Non-pigmented ciliary epithelial cell (primary cell): ENCODE data around the gene PPT1.
"Not testable (repeated sequence)": the region's sequence is repeated elsewhere in the genome, so short reads cannot be mapped to it uniquely, and the experiment has no call there.

Experiments used
- DNase-seq: peaks from one replicate; pipeline ENCODE4 v3.0.0-alpha.2; 2010; ENCODE audit warnings: low read depth

Gene PPT1

DNA sequence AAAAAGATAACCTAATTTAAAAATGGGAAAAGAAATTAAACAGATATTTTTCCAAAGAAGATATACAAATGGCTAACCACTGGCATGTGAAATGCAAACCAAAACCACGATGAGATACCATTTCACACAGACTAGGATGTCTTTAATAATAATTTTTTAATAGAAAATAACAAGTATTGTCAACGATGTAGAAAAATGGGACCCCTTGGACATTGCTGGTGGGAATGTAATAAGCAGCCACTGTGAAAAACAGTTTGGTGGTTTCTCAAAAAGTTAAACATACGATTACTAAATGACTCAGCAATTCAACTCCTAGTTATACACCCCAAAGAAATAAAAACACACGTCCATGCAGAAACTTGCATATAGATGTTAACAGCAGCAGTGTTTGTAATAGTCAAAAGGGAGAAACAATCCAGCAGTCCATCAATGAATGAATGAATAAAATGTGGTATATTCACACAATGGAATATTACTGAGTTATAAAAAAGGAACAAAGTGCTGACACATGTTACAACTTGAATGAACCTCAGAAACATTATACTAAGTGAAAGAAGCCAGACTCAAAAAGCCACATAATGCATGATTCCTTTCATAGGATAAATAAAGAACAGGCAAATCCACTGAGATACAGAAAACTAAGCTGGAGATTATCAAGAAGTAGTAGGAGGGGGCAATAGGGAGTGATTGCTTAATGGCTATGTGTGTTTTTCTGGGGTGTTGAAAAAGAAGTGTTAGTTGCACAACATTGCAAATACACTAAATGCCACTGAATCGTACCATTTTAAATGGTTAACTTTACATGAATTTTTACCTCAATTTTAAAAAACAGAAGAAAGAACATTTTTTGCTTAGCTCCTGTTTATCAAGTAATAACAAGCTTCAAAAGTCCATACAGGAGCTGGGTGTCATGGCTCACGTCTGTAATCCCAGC, 4.1 kb downstream of the PPT1 start:
- no peak for DNase-seq

DNA sequence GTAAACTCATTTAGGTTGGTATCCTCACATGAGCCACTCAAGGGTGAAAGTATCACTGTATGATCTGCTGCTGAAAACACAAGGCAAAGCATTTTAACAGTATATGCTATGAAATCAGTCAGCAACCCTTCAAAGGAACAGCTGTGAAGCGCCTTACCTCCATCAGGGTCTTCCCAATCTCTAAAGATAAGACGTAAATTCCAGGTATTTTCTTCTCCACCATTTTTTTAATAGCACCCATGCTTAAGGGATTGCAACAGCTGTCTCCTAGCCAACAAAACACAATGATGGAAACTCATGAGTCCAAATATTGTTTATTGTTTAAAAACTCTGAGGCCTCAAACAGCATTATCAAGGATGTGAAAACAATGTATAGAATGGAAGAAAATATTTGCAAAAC, 4.8 kb downstream of the PPT1 start:
- DNase-seq, result no peak

DNA sequence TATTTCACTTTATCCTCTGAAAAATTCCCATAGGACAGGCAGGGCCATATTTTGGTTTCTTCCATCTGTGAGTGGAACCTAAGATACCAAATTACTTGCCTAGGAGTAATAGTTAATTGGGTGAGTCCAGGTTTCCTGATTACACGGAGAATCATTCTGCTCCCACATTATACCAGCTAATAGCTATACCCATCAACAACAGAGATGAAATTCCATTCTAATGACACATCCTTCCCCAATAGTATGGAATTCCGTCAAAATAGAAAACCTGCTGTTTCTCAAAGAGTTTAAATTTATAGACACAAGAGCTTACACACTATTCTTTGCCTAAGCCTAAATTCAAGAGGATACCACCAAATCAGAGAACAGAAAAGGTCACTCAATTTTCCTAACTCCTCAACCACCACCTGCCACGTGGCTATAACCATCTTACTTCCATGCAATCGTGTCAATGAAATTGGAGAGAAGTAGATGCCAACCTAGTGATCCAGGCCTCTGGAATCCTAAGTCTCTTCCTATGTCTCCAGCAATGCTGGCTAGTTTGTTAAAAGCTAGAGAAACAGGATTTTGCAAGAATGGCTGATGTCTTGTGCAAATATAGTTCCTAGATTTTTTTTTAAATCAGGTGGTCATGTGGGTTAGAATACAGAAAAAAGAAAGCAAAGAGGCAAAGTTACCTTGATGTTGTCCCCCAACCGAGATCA, 6.2 kb downstream of the PPT1 start:
- no peak for DNase-seq

DNA sequence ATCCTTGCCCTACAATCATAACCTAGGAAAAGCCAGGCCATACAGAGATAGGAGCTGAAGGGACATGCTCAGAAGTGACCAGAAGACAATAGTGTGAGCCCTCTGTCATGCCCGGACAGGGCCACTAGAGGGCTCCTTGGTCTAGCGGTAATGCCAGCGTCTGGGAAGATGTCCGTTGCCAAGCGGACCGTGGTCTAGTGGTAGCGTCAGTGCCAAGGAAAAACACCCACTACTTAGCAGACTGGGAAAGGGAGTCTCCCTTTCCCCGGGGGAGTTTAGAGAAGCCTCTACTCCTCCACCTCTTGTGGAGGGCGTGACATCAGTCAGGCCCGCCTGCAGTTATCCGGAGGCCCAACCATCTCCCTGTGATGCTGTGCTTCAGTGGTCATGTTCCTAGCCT, 12.3 kb downstream of the PPT1 start:
- DNase-seq, result not testable (repeated sequence)

DNA sequence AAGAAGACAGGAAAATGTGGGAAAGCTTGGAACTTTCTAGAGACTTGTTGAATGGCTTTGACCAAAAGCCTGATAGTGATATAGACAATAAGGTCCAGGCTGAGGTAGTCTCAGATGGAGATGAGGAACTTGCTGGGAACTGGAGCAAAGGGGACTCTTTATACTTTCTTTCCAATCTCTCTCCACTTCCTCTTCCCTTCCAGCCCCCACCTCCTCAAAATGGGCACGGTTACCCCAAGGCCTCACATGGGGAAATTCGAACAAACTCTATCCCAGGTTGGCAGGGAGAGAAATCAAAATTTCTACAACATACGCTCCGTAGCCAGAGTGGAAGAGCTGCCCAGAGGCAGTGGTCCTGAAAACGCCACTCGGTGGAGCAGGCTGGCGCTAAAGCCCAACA, 15.2 kb downstream of the PPT1 start:
- no peak for DNase-seq

DNA sequence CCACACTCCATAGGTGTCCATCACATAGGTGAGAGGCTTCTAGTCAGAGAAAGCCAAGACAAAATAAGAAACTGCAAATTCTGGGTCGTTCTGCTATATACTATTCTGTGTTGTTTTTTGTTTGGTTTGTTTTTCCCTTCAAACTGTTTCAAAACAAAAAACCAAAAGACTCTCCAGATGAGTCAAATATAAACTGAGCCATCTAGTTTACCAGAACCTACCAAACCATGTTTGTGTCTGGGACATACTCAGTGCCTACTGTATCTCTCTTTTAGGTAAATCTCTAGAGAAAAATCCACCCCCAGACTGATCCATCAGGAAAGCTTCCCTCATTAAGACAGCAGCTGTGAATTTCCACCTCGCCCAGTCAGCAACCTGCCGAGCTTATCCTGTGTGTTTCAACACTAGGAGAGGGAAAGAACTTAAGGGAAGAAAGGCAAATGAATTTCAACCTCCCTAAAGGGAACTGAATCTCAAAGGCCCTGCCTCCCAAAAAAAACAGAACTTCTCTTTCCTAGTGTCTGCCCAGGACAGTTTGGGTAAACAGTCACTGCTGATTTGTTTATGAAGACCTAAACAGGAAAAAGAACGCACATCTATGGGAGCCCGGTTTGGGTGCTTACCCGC, 17.2 kb downstream of the PPT1 start:
- no peak for DNase-seq

DNA sequence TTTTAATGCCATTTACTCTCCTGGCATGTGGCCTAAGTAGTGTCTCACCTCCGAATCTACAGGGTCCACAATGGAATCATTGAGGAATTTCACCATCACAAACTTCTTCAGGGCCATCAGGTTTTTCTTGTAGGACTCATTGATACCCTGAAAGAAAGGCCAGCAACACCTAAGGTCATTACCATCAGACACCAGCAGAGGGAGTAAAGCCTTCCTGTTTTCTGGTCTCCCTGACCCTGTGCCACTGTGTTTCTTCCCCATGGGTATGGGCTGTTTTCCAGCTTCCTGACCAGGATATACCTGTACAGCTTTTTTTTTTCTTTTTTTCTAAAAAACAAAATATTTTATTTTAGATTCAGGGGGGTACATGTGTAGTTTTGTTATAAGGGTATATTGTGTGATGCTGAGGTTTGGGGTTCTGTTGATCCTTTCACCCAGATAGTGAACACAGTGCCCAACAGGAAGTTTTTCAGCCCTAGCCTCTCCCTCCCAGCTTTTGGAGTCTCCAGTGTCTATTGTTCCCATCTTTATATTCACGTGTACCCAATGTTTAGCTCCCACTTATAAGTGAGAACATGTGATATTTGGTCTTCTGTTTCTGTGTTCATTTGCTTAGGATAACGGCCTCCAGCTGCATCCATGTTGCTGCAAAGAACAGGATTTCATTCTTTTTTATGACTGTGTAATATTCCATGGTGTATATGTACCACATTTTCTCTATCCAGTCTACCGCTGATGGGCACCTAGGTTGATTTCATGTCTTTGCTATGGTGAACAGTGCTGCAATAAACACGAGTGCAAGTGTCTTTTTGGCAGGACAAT, 18.3 kb downstream of the PPT1 start:
- DNase-seq, result no peak

DNA sequence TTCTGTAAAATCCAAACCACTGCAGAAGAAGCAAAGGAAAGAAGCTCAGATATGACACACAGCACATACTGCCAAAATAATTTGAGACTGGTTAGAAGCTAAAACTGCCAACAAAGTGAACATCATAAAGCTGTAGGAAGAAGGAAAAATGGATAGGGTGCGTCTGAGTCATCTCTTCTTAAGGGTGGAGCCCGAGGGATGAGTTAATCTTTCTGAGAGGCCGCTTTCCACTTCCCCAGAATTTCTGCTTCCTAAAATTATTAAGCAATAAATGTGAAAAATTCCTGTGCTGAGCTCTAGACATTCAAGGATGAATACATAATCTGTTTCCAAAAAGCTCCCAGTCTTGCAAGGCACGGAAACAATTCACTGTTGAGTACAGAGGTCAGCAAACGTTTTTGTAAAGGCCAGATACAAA, 20.1 kb downstream of the PPT1 start:
- peak; percentile 43 for DNase-seq

DNA sequence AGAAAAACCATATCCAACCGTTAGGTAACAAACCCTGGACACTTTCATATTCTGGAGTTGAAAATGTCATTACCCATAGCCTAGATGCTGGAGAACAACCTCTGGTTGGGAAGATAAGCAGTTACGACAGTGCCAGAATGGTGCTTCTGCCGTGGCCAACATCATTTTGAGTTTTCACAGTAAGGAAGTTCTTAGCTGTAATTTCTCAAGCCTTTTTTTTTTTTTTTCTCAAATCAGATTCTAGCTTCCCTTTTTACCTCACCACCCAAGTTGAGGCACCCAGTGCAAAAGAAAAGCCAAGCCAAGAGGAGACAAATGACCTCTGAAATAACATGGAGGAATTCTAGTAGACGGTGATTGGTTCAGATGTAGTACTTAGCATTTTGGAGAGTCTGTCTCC, 21.8 kb downstream of the PPT1 start:
- no peak for DNase-seq

DNA sequence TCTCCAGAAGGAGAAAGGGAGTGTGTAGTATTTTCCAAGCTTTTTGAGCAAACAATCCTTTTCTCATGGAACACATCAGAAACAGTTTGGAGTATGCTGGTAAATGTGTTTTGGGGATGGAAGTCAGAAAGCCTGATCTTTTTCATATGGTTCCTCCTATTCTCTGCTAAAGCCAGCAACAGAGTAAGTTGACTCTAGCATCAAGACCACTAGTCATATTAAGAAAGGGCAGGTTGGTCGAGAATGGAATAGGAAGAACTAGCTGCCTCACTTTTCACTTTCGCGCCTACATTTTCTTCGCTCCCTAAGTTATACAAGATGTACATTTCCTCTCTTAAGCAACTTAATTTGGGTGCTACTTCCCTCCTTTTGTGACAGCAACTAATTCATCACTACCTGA, 24.0 kb downstream of the PPT1 start:
- DNase-seq, result no peak

DNA sequence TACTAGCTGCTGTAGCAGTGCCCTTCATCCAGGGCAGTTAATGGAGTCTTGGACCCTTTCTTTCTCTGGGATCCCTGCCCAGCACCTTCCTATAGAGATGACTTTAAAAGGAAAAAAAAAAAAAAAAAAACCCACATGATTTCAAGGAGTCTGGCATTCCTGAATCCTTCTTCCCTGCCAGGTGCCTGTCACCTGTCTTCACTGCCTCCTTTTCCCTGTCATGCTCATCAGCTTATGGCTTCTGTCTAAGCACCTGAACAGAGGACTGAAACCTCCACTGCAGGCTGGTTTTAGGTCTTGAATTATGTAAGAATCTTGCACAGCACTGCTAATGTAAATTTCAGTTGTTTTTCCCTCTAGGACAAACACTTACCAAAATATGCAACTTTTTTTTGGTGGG, 24.9 kb downstream of the PPT1 start:
- DNase-seq, result no peak

DNA sequence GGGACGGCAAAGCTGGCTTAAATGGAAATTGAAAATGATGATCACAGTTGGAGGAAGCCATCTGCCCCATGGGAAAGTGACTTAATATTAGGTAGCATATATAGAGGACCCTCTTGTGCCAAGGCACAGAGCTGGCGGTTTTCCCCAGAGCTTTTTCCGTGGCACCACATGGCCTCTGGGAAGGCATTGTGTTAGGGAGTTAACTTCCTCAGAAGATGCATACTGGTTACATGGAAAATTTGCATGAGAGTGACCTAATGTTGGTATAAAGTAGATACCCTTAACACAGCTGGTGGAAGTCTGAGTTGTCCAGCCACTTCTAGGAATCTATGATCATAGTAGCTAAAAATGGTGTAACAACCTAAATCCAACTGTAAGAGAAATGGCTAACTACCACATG, 29.2 kb downstream of the PPT1 start:
- DNase-seq, result no peak

DNA sequence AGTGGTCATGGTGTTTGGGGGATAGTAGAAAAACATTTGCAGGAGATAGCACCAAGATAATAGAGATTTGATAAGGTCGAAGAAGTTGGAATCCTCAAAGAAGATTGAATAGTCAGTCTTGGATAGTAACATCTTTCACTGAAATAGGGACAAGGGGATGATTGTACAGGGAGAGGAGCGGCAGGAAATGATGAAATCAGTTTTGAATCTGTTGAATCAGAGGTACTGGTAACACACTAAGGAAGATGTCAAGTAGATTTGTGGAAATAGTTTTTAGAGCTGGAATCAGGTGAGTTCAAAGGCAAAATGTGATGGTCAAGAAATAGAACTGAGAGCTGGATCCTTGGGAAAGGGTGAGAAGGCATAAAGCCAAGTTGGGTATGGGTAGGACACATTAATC, 30.0 kb downstream of the PPT1 start:
- DNase-seq, result no peak

DNA sequence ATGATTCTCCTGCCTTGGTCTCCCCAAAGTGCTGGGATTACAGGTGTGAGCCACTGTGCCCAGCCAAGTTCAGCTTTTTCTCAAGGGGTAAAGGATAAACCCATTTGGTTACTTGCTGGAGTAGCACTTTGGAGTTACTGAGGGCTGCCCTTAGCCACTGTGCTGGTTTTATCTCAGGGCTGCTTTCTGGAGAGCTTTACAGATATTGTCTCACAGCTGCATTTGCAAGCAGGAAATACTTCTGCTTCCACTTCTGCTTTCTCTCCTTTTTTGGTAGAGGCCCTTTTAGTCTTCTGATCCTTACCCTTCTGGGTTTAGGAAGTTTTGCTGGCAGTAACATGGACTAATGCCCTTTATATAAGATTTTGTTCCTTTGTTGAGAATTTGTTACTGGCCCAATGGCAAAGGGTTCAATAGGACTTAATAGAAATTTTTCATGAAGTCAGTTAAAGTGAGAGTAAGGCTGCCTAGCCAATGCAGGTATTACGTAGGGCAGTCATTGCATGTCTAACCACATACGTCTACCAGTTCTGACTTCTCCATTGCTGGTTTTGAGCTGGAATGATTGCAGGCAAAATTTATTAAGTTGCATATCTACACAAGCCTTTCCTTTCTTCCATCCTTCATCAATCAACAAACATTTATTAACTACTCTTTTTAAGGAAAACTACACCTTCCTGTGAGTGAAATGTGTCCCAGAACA, 32.1 kb downstream of the PPT1 start:
- no peak for DNase-seq

DNA sequence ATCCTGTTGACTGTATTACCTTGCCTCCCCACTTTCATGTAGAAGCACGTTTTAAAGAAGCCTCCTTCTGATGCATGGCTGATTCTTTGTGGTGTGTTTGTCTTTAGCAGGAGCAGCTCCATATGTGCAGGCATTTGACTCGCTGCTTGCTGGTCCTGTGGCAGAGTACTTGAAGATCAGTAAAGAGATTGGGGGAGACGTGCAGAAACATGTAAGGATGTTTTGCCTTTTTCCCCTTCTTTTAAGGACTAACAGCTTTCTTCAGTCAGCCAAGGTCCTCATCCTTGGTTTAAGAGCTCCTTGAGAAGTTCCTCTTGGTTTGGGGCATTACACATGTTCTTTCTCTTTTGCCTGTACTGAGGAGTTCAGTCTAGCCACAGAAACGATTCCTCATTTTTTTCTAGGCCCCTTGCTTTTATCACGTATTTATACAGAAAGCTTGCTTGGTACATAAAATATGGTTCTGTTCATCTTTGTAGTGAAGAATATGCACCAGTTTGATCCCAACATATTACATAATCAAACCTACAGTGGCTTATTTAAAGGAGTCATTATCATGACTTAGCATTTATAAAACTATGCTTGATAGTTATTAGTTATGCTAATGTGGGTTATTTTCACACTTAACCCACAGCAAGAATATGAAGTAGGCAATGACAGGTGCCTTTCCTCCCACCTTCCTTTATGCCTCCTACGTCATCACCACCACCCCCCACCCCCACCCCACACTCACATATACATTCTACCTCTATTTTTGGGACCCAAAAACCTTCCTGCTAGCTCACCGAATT, 36.9 kb downstream of the PPT1 start:
- DNase-seq, result no peak

DNA sequence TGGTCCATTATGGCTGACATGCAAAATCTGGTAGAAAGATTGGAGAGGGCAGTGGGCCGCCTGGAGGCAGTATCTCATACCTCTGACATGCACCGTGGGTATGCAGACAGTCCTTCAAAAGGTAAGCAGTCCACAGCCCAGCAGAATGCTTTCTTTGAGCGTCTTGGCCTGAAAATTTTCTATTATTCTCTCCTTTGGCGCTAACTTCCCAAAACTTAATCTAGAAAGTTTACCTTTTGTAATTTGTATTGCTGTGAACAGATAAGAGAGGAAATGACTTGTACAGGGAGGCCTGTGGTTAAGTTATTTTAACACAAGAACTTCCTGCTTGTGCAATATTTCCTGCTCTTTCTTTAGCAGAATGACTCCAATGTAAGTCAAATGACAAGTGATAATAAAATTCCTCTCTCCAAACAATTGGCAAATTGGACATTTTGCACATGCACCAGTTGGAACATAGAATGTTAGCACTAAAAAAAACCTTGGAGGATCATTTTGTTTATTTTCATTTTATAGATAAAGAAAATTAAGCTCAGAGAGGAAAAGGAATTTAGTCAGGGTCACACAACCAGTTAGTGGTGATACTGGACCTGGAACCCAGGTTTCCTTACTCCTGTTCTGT, 37.6 kb downstream of the PPT1 start:
- DNase-seq, result no peak

DNA sequence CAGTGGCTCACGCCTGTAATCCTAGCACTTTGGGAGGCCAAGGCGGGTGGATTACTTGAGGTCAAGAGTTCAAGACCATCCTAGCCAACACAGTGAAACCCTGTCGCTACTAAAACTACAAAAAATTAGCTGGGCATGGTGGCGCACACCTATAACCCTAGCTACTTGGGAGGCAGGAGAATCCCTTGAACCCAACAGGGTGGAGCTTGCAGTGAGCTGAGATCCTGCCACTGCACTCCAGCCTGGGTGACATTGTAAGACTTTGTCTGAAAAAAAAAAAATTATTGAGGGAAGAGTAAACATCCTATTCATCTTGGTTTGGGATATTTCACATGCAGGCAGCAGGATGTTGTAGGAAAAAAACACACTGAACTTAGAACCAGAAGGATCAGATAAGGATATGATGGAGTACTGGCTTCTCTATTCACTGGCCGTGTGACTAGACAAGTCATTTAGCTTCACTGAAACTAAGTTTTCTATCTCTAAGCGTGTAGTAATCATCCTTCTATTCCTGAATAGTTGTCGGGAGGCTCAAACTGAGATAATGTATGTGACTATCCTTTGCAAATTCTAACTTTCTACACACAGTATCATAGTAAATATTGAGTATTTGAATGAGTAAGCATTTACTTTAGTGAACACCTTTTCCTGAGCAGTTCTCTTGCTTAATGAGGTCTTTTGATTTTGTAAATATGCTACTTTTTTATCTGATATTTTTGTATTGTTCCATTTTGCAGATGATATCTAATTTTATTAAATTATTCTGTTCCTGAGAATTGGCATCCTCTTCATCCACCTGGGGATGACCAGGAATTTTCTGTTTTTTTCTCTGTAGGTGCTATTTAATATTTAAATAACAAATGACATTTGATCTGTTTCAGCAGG, 38.4 kb downstream of the PPT1 start:
- no peak for DNase-seq

DNA sequence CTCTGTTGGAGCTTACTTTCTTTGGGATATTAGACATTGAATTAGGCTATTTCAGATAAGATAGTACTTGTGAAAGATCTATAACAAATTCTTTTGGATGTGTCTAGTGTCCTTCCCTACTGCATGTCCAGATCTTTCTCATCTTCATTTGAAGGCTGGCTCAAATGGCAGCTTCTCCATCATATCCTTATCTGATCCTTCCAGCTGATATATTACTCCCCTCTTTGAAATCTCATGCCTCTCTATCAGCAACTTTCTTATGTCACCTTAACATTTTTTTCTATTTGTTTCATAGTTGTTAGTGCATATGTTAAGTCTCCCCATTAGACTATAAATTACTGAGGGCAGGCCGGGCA, 39.0 kb downstream of the PPT1 start:
- no peak for DNase-seq

DNA sequence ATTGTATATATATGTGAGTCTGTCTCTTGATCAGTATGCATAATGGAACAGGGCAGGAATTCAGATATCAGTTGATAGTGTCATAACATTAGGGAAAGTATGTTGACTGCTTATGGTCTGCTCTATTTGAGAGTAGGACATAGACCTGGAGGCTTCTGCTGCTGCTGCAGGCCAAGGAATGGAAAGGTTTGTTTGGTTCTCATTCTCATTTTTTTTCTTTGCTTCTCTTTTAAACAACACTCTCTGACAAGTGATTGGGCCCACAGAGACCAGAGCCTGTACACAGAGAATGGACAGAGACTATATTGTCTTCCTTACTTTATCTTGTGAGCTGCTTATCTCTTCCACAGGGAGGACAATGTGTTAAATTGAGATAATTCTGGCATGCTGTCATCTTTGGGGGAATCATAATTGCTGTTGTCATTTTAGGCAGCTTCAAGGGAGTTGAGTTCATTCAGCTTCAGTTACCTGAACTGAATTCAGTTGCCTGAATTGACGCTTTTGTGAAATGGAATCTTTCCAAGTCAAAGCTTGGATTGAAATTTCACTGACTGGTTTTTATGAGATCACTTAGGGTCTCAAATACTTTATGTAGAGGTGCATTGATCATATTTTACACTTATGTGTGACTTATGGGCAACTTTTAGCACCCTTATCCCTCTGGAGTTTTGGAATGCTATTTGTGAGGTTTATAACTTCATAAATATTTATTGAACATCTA, 39.6 kb downstream of the PPT1 start:
- no peak for DNase-seq
